ENCODE data around the gene SPECC1L.

GRCh38 chr22:24444251-24444650 is 173.6 kb downstream of the SPECC1L start:
- no peak for TF ChIP-seq CTCF (IDR thresholded peaks at IDR 0.05)
- TF ChIP-seq POLR2A (IDR thresholded peaks at IDR 0.05) = no peak

Data from stomach (tissue), 4 donors.